ENCODE measurements around the gene CTAGE8.
"Not testable (repeated sequence)": the region's sequence is repeated elsewhere in the genome, so short reads cannot be mapped to it uniquely, and the experiment has no call there.

The CTAGE8 gene

GRCh38 chr7:144219149-144219548 lies 49.9 kb downstream of the CTAGE8 start:
- not testable (repeated sequence) for H3K4me1 ChIP-seq (ENCODE audit: control insufficient read depth, low read depth, low read length); H3K36me3 ChIP-seq (ENCODE audit: control insufficient read depth, low read depth, low read length); H3K27ac ChIP-seq (ENCODE audit: low read length); H3K4me3 ChIP-seq (ENCODE audit: low read length); H3K9ac ChIP-seq (ENCODE audit: low read length); H3K9me3 ChIP-seq (ENCODE audit: control insufficient read depth, low read depth, low read length); H3K27me3 ChIP-seq (ENCODE audit: control insufficient read depth, insufficient read depth, low read length)

GRCh38 chr7:144218581-144218980 lies 50.5 kb downstream of the CTAGE8 start:
- H3K9me3 ChIP-seq (ENCODE audit: control insufficient read depth, low read depth, low read length); H3K36me3 ChIP-seq (ENCODE audit: control insufficient read depth, low read depth, low read length); H3K9ac ChIP-seq (ENCODE audit: low read length); H3K4me1 ChIP-seq (ENCODE audit: control insufficient read depth, low read depth, low read length); H3K27me3 ChIP-seq (ENCODE audit: control insufficient read depth, insufficient read depth, low read length); H3K4me3 ChIP-seq (ENCODE audit: low read length); H3K27ac ChIP-seq (ENCODE audit: low read length): not testable (repeated sequence)

GRCh38 chr7:144217200-144217599 lies 51.9 kb downstream of the CTAGE8 start:
- not testable (repeated sequence) for H3K27me3 ChIP-seq (ENCODE audit: control insufficient read depth, insufficient read depth, low read length); H3K9ac ChIP-seq (ENCODE audit: low read length); H3K4me3 ChIP-seq (ENCODE audit: low read length); H3K4me1 ChIP-seq (ENCODE audit: control insufficient read depth, low read depth, low read length); H3K36me3 ChIP-seq (ENCODE audit: control insufficient read depth, low read depth, low read length); H3K27ac ChIP-seq (ENCODE audit: low read length); H3K9me3 ChIP-seq (ENCODE audit: control insufficient read depth, low read depth, low read length)

Measured in iPS-18a (cell line).